Peyer's patch (tissue), 4 donors: ENCODE data around the gene SLC25A17.

ENCODE experiments used
- CTCF ChIP-seq, 6 experiments: fragments of 450-650 bp in 4 of 6; fragments of 200-600 bp in 2 of 6; sonication (generic) in 1 of 6; IDR thresholded peaks; one replicate each; pipeline ENCODE4 v1.5.1; 2017 to 2019; ENCODE audit warnings: antibody characterized with exemption in 6 of 6, mild to moderate bottlenecking in 3 of 6, moderate library complexity in 1 of 6
- POLR2A ChIP-seq, 2 donors: fragments of 450-650 bp; IDR thresholded peaks; one replicate each; pipeline ENCODE4 v1.5.1; 2017; ENCODE audit warnings: antibody characterized with exemption in 2 of 2, mild to moderate bottlenecking in 2 of 2, moderate library complexity in 2 of 2

DNA sequence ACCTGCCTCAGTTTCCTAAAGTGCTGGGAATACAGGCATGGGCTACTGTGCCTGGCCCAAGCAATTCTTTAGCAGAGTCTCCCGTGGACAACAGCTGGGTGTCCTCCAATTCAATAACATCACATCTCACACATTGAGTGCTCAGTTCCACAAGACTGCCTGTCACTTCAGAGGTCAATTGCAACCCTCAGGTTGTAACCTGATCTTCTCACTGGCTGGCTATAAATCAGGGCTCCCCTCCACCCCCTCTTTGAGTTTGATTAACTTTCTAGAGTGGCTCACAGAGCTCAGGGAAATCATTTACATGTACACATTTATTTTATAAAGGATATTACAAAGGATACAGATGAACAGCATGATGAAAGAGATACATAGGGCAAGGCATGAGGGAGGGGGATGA is 71.8 kb downstream of the SLC25A17 start:
- no peak for TF ChIP-seq CTCF (IDR thresholded peaks at IDR 0.05)
- no peak for TF ChIP-seq POLR2A (IDR thresholded peaks at IDR 0.05)
